NCI-H2107 treated with DMSO at 0.1 percent for 48 hours (cell line): ENCODE results near the gene PRRG1.
"Not testable (repeated sequence)": the region's sequence is repeated elsewhere in the genome, so short reads cannot be mapped to it uniquely, and the experiment has no call there.

Source experiments
- DNase-seq: peaks from one replicate; lab custom pipeline; 2025; ENCODE audit not compliant: unreplicated experiment; lab: John Stamatoyannopoulos, UW

Gene PRRG1

GRCh38 chrX:37378404-37378803, 29.2 kb downstream of the PRRG1 start:
- DNase-seq, result no peak

GRCh38 chrX:37378830-37379229, 29.7 kb downstream of the PRRG1 start:
- no peak for DNase-seq

- no peak for DNase-seq
Measured at GRCh38 chrX:37380256-37380655, 31.1 kb downstream of the PRRG1 start.

GRCh38 chrX:37380924-37381323, 31.8 kb downstream of the PRRG1 start:
- no peak for DNase-seq

GRCh38 chrX:37383313-37383712, 34.1 kb downstream of the PRRG1 start:
- no peak for DNase-seq

GRCh38 chrX:37388413-37388812, 39.2 kb downstream of the PRRG1 start:
- no peak for DNase-seq

- DNase-seq, result no peak
Measured at GRCh38 chrX:37405956-37406355, 56.8 kb downstream of the PRRG1 start.

GRCh38 chrX:37407736-37408135, 58.6 kb downstream of the PRRG1 start:
- no peak for DNase-seq

- DNase-seq, result no peak
Measured at GRCh38 chrX:37409278-37409677, 60.1 kb downstream of the PRRG1 start.

- no peak for DNase-seq
Measured at GRCh38 chrX:37420185-37420584, 71.0 kb downstream of the PRRG1 start.

GRCh38 chrX:37420756-37421155, 71.6 kb downstream of the PRRG1 start:
- DNase-seq, result no peak

- no peak for DNase-seq
Measured at GRCh38 chrX:37424000-37424429, 74.9 kb downstream of the PRRG1 start.

- DNase-seq, result no peak
Measured at GRCh38 chrX:37425370-37425769, 76.2 kb downstream of the PRRG1 start.

GRCh38 chrX:37428962-37429361, 79.8 kb downstream of the PRRG1 start:
- DNase-seq, result not testable (repeated sequence)

GRCh38 chrX:37434362-37434761, 85.2 kb downstream of the PRRG1 start:
- no peak for DNase-seq

GRCh38 chrX:37437160-37437559, 88.0 kb downstream of the PRRG1 start:
- DNase-seq, result no peak

GRCh38 chrX:37441377-37441776, 92.2 kb downstream of the PRRG1 start:
- no peak for DNase-seq

- no peak for DNase-seq
Measured at GRCh38 chrX:37445182-37445581, 96.0 kb downstream of the PRRG1 start.

GRCh38 chrX:37453821-37454220, 104.7 kb downstream of the PRRG1 start:
- no peak for DNase-seq

- DNase-seq, result no peak
Measured at GRCh38 chrX:37454537-37455285, 105.5 kb downstream of the PRRG1 start.

GRCh38 chrX:37455381-37455780, 106.2 kb downstream of the PRRG1 start:
- no peak for DNase-seq

GRCh38 chrX:37460285-37460684, 111.1 kb downstream of the PRRG1 start:
- DNase-seq, result not testable (repeated sequence)

- no peak for DNase-seq
Measured at GRCh38 chrX:37462346-37462745, 113.2 kb downstream of the PRRG1 start.
